Stomach (tissue), 4 donors: ENCODE results near the gene ANKRD33.

ENCODE experiments used
- EP300 ChIP-seq: sonication (generic); formaldehyde crosslinking; IDR thresholded peaks from one replicate; pipeline ENCODE4 v1.6.1; 2017; ENCODE audit warnings: antibody characterized with exemption
- POLR2A ChIP-seq, 4 donors: fragments of 450-650 bp; IDR thresholded peaks; one replicate each; pipeline ENCODE4 v1.6.1; 2016; ENCODE audit warnings: antibody characterized with exemption in 4 of 4, control low read depth in 2 of 4, mild to moderate bottlenecking in 1 of 4, moderate library complexity in 1 of 4

DNA sequence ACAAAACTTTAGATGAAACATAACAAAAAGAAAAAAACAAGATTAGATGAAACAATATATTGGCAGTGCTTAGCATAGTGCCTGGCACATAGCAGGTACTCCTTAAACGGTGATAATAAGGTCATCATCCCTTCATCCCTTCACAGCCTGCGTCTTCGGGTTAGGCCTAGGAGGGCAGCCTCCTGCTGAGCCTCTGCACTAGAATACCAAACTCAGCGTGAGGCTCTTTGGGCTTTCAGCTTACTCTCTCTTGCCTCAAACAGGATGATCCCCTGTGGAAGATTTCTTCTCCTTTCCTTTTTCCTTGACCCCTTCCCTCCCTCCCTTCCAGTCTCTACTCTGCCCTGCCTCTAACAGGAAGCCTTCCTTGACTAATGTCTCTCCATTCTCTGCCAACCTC is 25.0 kb upstream of the ANKRD33 start:
- TF ChIP-seq EP300 (no peak), POLR2A (IDR thresholded peaks at IDR 0.05) (no peak)
